SK-N-SH (cell line): ENCODE measurements around the gene SGPP2.

Source experiments
- CTCF ChIP-seq: fragments of 200-600 bp; sonication (generic); IDR thresholded peaks from 2 replicates; pipeline ENCODE4 v1.6.1; 2017; ENCODE audit warnings: antibody characterized with exemption, mild to moderate bottlenecking, moderate library complexity
- GABPA ChIP-seq: IDR thresholded peaks from 2 replicates; pipeline ENCODE4 v1.4.0; 2012; ENCODE audit warnings: low read depth, mild to moderate bottlenecking
- GATA2 ChIP-seq: sonication (generic); formaldehyde crosslinking; IDR thresholded peaks from 2 replicates; pipeline ENCODE4 v1.5.0; 2020; ENCODE audit warnings: mild to moderate bottlenecking, missing genetic modification reagents
- YY1 ChIP-seq: IDR thresholded peaks from 2 replicates; pipeline ENCODE4 v1.4.0; 2012; ENCODE audit warnings: low read depth, mild to moderate bottlenecking

GRCh38 chr2:222603501-222603900 lies 179.2 kb downstream of the SGPP2 start:
- TF ChIP-seq CTCF (no peak), GABPA (no peak), YY1 (no peak), GATA2 (CRISPR knock-in tag) (no peak)
